CD4-positive, alpha-beta T cell treated with Interleukin-17A for 4 hours (primary cell): Measurements from ENCODE around the gene WDR81.

Source experiments
- DNase-seq: peaks from one replicate; pipeline ENCODE4 v3.0.0-alpha.2; 2020; ENCODE audit warnings: mixed read lengths

The WDR81 gene

DNA sequence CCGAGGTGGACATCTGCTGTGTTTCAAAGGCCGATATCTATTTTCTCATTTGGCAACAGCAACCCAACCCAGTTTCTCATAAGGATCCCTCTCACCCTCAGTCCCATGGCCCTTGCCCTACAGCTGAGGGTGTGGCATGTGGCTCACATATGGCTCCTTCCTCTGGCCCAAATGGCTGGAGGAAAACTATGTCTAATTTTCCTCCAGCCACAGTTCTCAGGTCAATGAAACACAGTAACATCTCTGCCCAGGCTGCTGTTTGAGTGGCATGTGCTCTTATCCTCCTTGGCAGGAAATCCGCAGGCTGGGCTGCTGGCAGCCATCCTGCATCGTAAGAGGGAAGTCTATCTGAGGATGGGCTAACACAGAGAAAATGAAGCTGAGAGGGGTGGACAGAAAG lies 61.4 kb downstream of the WDR81 start:
- DNase-seq: no peak

DNA sequence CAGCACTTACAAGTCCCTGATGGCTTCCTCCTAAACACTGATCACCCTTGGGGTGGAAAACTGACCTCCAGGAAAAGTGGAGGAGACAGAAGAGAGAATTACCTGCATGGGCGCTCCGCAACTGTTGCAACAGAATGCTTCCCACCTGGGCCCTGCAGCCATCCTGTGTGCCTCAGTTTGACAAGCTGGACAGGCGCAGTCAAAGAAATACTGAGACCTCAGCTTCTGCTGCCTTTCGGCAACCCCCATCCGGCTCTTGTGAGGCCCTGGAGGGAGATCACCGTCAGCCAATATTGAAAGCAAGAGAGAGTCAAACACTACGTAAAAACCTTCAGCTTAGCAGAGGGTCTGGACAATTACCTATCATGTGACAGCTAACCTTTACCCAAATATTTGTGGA lies 62.2 kb downstream of the WDR81 start:
- no peak for DNase-seq

DNA sequence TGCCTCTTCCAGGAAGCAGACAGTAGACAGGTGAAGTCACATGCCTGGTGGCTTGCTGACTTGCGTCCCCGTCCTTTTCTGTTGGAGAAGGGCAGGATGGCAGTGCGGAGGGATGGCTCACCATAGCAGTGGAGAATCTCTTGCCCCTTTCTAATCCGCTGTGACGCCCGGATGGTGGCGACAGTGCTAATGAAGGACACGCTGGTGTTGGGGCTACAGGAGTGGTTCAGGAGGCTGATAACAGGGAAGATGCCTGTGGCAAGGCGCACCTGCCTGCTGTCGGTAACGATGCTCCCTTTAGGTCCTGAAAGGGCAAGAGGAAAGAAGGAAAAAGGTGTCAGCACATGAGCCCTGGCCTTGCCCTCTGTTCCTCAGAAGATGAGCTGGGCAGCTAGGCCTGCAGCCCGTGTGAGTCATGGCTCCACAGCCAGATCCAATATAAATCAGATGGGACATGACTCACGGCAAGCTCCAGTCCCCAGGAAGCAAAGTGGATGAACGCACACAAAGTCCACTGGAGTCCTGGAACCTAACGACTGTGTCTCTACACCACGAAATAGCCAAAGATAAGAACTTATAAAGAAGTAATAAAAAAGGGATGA lies 62.9 kb downstream of the WDR81 start:
- DNase-seq: no peak
